GM12874 (cell line): ENCODE data around the gene ARHGAP15.

Experiments used
- TF ChIP-seq, protein P1 (sequence below): IDR thresholded peaks from 2 replicates; pipeline ENCODE4 v1.5.1; 2011; ENCODE audit warnings: low read depth, mild to moderate bottlenecking, control low read depth, low read length, moderate library complexity; ENCODE audit not compliant: insufficient read depth

Gene ARHGAP15

DNA sequence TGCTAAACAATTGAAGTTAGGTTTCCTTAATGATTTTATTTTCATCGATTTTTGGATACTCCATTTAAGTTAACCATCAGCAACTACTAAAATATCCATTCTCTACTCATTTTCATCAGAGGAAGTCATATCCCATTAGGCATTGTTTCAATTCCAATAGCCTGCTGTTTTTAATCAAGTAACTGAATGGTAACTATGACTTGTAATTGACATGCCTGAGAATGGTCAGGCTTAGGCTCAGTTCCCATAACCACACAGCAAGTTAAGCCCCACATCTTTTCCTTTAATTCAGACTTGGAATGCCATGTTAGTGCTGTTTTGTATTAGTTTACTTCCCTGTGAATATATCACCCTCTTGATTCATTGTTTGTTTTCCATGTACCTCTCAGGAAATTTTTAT is 398.8 kb downstream of the ARHGAP15 start:
- TF ChIP-seq, protein P1, sequence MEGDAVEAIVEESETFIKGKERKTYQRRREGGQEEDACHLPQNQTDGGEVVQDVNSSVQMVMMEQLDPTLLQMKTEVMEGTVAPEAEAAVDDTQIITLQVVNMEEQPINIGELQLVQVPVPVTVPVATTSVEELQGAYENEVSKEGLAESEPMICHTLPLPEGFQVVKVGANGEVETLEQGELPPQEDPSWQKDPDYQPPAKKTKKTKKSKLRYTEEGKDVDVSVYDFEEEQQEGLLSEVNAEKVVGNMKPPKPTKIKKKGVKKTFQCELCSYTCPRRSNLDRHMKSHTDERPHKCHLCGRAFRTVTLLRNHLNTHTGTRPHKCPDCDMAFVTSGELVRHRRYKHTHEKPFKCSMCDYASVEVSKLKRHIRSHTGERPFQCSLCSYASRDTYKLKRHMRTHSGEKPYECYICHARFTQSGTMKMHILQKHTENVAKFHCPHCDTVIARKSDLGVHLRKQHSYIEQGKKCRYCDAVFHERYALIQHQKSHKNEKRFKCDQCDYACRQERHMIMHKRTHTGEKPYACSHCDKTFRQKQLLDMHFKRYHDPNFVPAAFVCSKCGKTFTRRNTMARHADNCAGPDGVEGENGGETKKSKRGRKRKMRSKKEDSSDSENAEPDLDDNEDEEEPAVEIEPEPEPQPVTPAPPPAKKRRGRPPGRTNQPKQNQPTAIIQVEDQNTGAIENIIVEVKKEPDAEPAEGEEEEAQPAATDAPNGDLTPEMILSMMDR, result no peak

DNA sequence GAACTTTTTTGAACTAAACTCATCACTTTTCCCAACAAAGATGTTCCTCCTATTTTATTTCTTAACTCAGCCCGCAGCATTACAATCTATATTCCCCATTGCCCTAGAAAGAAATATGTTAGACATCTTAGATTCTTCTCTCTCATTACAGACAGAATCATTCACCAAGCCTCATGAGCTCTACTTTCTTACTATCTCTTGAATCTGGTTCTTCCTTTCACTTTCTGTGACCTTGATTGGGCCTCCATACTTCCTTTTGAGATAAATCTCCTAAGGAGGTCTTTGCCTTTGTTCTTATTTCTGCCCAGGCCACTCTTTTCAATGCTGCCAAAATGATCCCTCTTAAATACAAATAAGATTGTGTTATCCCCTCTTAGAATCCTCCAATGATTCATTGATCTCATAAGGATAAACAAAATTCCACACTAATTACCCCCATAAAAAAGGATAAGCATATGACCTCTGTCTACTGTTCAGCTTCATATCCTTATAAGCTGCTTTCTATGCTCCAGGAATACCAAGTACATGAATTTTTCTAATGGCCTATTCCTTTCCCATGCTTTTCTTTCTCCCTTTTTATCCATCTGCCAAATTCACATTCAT is 400.0 kb downstream of the ARHGAP15 start:
- TF ChIP-seq, protein P1, result no peak

GRCh38 chr2:143530758-143531157 is 401.5 kb downstream of the ARHGAP15 start:
- TF ChIP-seq, protein P1, result no peak

DNA sequence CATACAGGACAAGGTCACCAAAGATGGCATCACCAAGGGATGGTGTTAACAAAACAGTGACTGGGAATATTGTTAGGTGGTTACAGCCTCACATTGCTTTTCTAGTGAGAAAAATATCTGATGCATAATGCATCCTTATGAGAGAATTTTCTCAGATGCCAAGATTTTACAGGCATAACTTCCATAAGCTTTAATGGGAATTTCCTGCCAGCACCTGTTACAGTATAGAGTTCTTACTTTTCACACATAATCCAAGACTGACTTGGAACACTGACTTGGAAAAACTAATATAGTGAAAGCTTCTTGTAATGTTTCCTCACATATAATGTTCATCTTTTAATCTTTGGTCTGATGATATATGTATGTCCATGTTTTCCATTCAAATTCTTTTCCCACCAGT is 402.8 kb downstream of the ARHGAP15 start:
- TF ChIP-seq, protein P1, result no peak

DNA sequence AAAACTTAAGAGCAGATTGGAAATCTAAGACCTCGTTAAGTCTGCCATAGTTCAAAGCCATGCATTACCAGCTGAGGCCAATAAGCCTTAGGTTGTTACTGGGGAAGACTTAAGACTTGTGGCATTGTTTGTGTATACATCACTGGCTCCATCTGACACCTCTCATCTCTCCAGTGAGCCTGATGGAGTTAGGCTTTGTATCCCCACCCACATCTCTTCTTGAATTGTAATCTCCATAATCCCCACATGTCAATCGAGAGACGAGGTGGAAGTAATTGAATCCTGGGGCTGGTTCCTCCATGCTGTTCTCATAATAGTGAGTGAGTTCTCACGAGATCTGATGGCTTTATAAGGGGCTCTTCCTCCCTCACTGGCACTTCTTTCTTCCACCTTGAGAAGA is 404.6 kb downstream of the ARHGAP15 start:
- TF ChIP-seq, protein P1, result no peak

DNA sequence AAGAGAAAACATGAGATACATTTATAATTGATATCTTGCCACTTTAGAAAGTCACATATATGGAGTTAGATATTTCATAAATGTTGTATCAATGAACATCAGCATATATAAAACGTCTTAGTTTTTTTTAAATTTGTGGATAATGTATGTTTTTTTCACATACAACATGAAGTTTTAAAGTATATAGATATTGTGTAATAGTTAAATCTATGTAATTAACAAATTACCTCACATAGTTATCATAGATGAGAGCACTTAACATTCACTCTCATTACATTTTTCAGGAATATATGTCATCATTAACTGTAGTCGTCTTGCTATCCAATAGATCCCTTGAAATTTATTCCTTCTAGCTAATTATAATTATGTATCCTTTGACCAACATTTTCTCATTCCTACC is 406.6 kb downstream of the ARHGAP15 start:
- TF ChIP-seq, protein P1, result no peak

GRCh38 chr2:143545059-143545948 is 416.1 kb downstream of the ARHGAP15 start:
- TF ChIP-seq, protein P1, result no peak
